ENCODE results near the gene KRTAP22-1.

The KRTAP22-1 gene

GRCh38 chr21:30629200-30629599 is 28.3 kb downstream of the KRTAP22-1 start:
- no peak for DNase-seq (ENCODE audit: low spot score)
- in situ Hi-C loops (cut with MboI; ENCODE audit: low pct_unique_long_range_greater_than_20kb, low sequenced_read_pairs, unreplicated experiment) = no loop called here
- no peak for TF ChIP-seq CTCF (IDR thresholded peaks at IDR 0.05; ENCODE audit: extremely low read depth, insufficient read depth, missing control alignments)

GRCh38 chr21:30634906-30635305 is 34.0 kb downstream of the KRTAP22-1 start, which contains the start of gene KRTAP20-2:
TSS of gene KRTAP20-2 (plus strand) at chr21:30635206. CDS start at chr21:30635264, 58 bp downstream.
- in situ Hi-C loops (cut with MboI; ENCODE audit: low pct_unique_long_range_greater_than_20kb, low sequenced_read_pairs, unreplicated experiment) = no loop called here
- no peak for TF ChIP-seq CTCF (IDR thresholded peaks at IDR 0.05; ENCODE audit: extremely low read depth, insufficient read depth, missing control alignments)
- no peak for DNase-seq (ENCODE audit: low spot score)

GRCh38 chr21:30638686-30639085 is 37.8 kb downstream of the KRTAP22-1 start:
- no peak for TF ChIP-seq CTCF (IDR thresholded peaks at IDR 0.05; ENCODE audit: extremely low read depth, insufficient read depth, missing control alignments)
- in situ Hi-C loops (cut with MboI; ENCODE audit: low pct_unique_long_range_greater_than_20kb, low sequenced_read_pairs, unreplicated experiment) = no loop called here
- no peak for DNase-seq (ENCODE audit: low spot score)

GRCh38 chr21:30642564-30642963 is 41.7 kb downstream of the KRTAP22-1 start, which contains the start of gene KRTAP20-3:
TSS of gene KRTAP20-3 (plus strand) at chr21:30642864.
- TF ChIP-seq CTCF (IDR thresholded peaks at IDR 0.05; ENCODE audit: extremely low read depth, insufficient read depth, missing control alignments) = no peak
- no peak for DNase-seq (ENCODE audit: low spot score)
- in situ Hi-C loops (cut with MboI; ENCODE audit: low pct_unique_long_range_greater_than_20kb, low sequenced_read_pairs, unreplicated experiment) = no loop called here

- in situ Hi-C loops (cut with MboI; ENCODE audit: low pct_unique_long_range_greater_than_20kb, low sequenced_read_pairs, unreplicated experiment) = no loop called here
- no peak for TF ChIP-seq CTCF (IDR thresholded peaks at IDR 0.05; ENCODE audit: extremely low read depth, insufficient read depth, missing control alignments)
- no peak for DNase-seq (ENCODE audit: low spot score)
Measured at GRCh38 chr21:30646904-30647414, 46.1 kb downstream of the KRTAP22-1 start.
